GM21717 (cell line): ENCODE results near the gene CPLANE1.

Experiments used
- ATAC-seq: cut with Tn5 transposase; IDR thresholded peaks from one replicate; pipeline ENCODE4 v1.9.1; 2021; ENCODE audit warnings: mild to moderate bottlenecking, moderate library complexity; ENCODE audit not compliant: unreplicated experiment

CPLANE1 gene

DNA sequence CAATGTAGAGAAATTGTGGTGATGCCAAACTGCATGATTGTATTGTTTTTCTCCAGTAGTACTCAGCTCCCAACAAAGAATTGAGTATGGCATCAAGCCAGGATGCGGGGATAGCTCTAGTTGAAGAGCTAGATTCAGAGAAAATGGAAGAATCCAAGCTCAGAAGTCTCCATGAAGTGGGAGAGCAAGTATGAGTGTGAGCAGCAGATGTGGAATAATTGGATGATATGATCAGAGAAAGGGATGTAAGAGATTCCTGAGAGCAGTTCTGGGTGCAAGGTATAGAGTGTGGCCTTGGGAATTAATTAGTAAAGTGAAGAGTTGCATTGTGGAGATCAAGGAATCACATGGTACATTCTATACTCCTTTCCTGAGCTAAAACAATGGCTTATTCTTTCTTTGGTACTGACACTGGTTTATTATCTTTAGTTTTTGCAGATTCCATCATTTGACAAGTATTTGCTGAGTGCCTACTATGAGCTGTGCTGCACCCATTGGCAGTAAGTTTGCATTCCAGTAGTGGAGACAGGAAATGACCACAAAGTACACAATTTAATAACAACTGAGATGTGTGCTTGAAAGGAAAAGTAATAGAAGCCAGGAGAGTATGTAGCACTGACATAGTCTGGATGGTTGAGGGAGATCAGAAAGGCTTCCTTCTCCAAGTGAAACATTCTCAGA, 177.1 kb downstream of the CPLANE1 start:
- no peak for ATAC-seq

DNA sequence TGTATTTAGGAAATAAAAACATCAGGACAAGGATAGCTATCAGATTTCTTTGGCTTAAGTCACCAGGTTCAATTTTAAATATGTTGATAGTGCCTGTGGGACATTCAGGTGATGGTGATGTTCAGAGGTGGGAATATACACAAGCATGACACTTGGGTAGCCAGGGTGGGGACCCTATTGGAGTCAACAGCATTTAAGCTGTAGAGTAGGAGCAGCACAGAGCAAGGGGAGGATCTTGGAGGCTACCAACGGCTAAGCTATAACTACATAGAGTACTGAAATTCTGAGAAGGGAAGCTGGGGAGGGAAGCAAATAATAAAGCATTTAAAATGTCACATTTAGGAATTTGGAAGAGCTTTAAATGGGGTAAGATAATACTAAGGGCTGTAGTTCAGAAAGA, 177.7 kb downstream of the CPLANE1 start:
- no peak for ATAC-seq

DNA sequence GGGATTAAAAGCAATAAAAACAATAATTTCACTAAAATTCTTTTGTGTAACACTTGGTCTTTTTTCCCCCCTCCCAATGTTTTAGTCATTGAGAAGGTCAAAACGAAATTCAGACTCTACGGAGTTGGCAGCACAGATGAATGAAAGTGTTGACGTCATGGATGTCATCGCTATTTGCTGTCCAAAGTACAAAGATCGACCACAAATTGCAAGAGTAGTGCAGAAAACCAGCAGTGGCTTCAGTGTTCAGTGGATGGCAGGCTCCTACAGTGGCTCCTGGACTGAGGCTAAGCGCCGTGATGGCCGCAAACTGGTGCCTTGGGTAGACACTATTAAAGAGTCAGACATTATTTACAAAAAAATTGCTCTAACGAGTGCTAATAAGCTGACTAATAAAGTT, 184.7 kb downstream of the CPLANE1 start:
- no peak for ATAC-seq

DNA sequence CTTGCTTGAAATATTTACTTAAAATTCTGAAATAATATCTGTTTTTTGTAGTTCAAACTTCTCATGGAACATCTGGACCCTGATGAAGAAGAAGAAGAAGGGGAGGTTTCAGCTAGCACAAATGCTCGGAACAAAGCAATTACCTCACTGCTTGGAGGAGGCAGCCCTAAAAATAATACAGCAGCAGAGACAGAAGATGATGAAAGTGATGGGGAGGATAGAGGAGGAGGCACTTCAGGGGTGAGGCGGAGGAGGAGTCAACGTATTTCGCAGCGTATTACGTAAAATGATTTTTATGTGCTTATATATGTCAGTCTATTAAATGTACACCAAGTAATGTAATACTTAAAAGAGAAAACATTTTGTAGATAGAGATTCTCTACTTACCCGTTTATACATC, 185.4 kb downstream of the CPLANE1 start:
- ATAC-seq = no peak

DNA sequence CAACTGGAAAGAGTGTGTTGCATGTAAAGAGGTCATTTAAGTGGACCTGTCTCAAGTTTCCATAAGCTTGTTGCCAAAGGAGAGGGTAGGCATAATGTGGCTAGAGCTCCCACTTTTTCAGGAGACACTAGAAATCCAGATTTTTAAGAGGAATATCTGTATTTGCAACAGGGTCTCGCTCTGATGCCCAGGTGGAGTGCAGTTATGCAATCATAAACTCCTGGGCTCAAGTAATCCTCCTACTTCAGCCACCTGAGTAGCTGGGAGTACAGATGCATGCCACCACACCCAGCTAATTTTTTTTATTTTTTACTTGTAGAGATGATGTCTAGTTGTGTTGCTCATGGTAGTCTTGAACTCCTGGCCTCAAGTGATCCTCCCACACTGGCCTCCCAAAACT, 189.1 kb downstream of the CPLANE1 start:
- ATAC-seq = no peak

DNA sequence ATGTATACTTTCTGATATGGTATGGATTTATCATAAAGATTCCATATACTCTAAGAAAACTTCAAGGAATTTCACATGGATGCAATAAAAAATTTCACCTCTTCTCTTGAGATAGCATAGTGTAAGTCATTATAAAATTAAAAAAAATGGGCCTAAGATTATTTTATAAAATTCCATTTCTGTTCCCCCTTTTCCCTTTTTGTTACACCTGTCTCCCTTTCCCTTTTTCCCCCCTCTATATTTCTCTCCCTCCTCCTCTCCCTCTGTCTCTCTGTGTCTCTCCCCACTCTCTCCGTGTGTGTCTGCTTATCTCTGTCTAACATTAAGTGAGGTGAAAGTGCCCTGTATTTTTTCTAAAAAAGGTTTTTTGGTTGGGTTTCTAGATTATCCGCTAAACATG, 192.4 kb downstream of the CPLANE1 start:
- no peak for ATAC-seq
